ENCODE data around the gene FMNL2. TPM values are rescaled to one million over a fixed set of nuclear protein-coding genes. Genes with fewer than 3 reads are reported as not detected.

FMNL2 gene
- total and polyA plus RNA-seq, 4 donors = 18.8 to 81.4 (median 38.4) TPM

- TF ChIP-seq CTCF (IDR thresholded peaks at IDR 0.05; ENCODE audit: control extremely low read depth, extremely low read depth) = no peak
- Histone ChIP-seq H3K36me3 (ENCODE audit: control insufficient read depth in 4 of 4, insufficient read depth in 4 of 4, low read length in 4 of 4) (no peaks in the 10 kb centered on the region), H3K9me3 (ENCODE audit: control insufficient read depth in 4 of 4, insufficient read depth in 3 of 4, low read length in 3 of 4) (no peaks in the 10 kb centered on the region), H3K27me3 (ENCODE audit: control insufficient read depth in 3 of 3, insufficient read depth in 3 of 3, low read length in 2 of 3) (no peaks in the 10 kb centered on the region), H3K9ac (ENCODE audit: insufficient read depth in 1 of 2, low read length in 2 of 2) (no peak overlapping the region), H3K4me3 (no peak overlapping the region), H3K4me1 (ENCODE audit: control insufficient read depth in 5 of 5, insufficient read depth in 5 of 5, low read length in 5 of 5) (peaks cover 3 to 28% (median 12%) of the 10 kb centered on the region in 5 donors), H3K27ac (ENCODE audit: low read depth in 1 of 2, low read length in 1 of 2) (no peak overlapping the region)
- 98 to 100% methylated on average over 1 of the region's 1 CpG for WGBS, 2 donors
- DNase-seq (no peak), ATAC-seq (ENCODE audit: insufficient read depth, low FRiP score) (no peak)
These were observed 112.9 kb downstream of the FMNL2 start for GRCh38 chr2:152447897-152448296.

GRCh38 chr2:152448606-152449005 lies 113.6 kb downstream of the FMNL2 start:
- Histone ChIP-seq H3K4me1 (ENCODE audit: control insufficient read depth in 5 of 5, insufficient read depth in 5 of 5, low read length in 5 of 5) (peaks cover 3 to 28% (median 15%) of the 10 kb centered on the region in 5 donors), H3K4me3 (no peak overlapping the region), H3K27ac (ENCODE audit: low read depth in 1 of 2, low read length in 1 of 2) (no peak overlapping the region), H3K9ac (ENCODE audit: insufficient read depth in 1 of 2, low read length in 2 of 2) (no peak overlapping the region), H3K9me3 (ENCODE audit: control insufficient read depth in 4 of 4, insufficient read depth in 3 of 4, low read length in 3 of 4) (no peaks in the 10 kb centered on the region), H3K36me3 (ENCODE audit: control insufficient read depth in 4 of 4, insufficient read depth in 4 of 4, low read length in 4 of 4) (no peaks in the 10 kb centered on the region), H3K27me3 (ENCODE audit: control insufficient read depth in 3 of 3, insufficient read depth in 3 of 3, low read length in 2 of 3) (no peaks in the 10 kb centered on the region)
- DNase-seq (no peak), ATAC-seq (ENCODE audit: insufficient read depth, low FRiP score) (no peak)
- no peak for TF ChIP-seq CTCF (IDR thresholded peaks at IDR 0.05; ENCODE audit: control extremely low read depth, extremely low read depth)
- WGBS, 2 donors = 88 to 94% methylated on average over 5 of the region's 5 CpGs

GRCh38 chr2:152449578-152449977 lies 114.6 kb downstream of the FMNL2 start:
- Histone ChIP-seq H3K4me3 (no peak overlapping the region), H3K36me3 (ENCODE audit: control insufficient read depth in 4 of 4, insufficient read depth in 4 of 4, low read length in 4 of 4) (no peaks in the 10 kb centered on the region), H3K9ac (ENCODE audit: insufficient read depth in 1 of 2, low read length in 2 of 2) (no peak overlapping the region), H3K27me3 (ENCODE audit: control insufficient read depth in 3 of 3, insufficient read depth in 3 of 3, low read length in 2 of 3) (no peaks in the 10 kb centered on the region), H3K4me1 (ENCODE audit: control insufficient read depth in 5 of 5, insufficient read depth in 5 of 5, low read length in 5 of 5) (peaks cover 0 to 21% (median 15%) of the 10 kb centered on the region in 5 donors), H3K27ac (ENCODE audit: low read depth in 1 of 2, low read length in 1 of 2) (no peak overlapping the region), H3K9me3 (ENCODE audit: control insufficient read depth in 4 of 4, insufficient read depth in 3 of 4, low read length in 3 of 4) (no peaks in the 10 kb centered on the region)
- TF ChIP-seq CTCF (IDR thresholded peaks at IDR 0.05; ENCODE audit: control extremely low read depth, extremely low read depth) = no peak
- DNase-seq = no peak
- no peak for ATAC-seq (ENCODE audit: insufficient read depth, low FRiP score)
- 73 to 85% methylated on average over 3 of the region's 3 CpGs for WGBS, 2 donors

GRCh38 chr2:152450176-152450575 lies 115.2 kb downstream of the FMNL2 start:
- H3K4me1 ChIP-seq (ENCODE audit: control insufficient read depth in 5 of 5, insufficient read depth in 5 of 5, low read length in 5 of 5) = peaks cover 0 to 16% (median 15%) of the 10 kb centered on the region in 5 donors

More at GRCh38 chr2:152450176-152450575, 115.2 kb downstream of the FMNL2 start:
- 94 to 96% methylated on average over 4 of the region's 4 CpGs for WGBS, 2 donors
- Histone ChIP-seq H3K36me3 (ENCODE audit: control insufficient read depth in 4 of 4, insufficient read depth in 4 of 4, low read length in 4 of 4) (no peaks in the 10 kb centered on the region), H3K27ac (ENCODE audit: low read depth in 1 of 2, low read length in 1 of 2) (no peak overlapping the region), H3K9ac (ENCODE audit: insufficient read depth in 1 of 2, low read length in 2 of 2) (no peak overlapping the region), H3K9me3 (ENCODE audit: control insufficient read depth in 4 of 4, insufficient read depth in 3 of 4, low read length in 3 of 4) (no peaks in the 10 kb centered on the region), H3K4me3 (no peak overlapping the region), H3K27me3 (ENCODE audit: control insufficient read depth in 3 of 3, insufficient read depth in 3 of 3, low read length in 2 of 3) (no peaks in the 10 kb centered on the region)
- no peak for DNase-seq
- ATAC-seq (ENCODE audit: insufficient read depth, low FRiP score) = no peak
- TF ChIP-seq CTCF (IDR thresholded peaks at IDR 0.05; ENCODE audit: control extremely low read depth, extremely low read depth) = no peak
